ENCODE data around the gene FBXL12.
A peak's percentile ranks its signal among the peaks of the same experiment; 100 is the strongest.
"Not testable (repeated sequence)": the region's sequence is repeated elsewhere in the genome, so short reads cannot be mapped to it uniquely, and the experiment has no call there.

FBXL12 gene

GRCh38 chr19:9791073-9791367 is 27.9 kb downstream of the FBXL12 start:
- DNase-seq = not testable (repeated sequence)

- not testable (repeated sequence) for DNase-seq
Observed at GRCh38 chr19:9789579-9789978, 29.3 kb downstream of the FBXL12 start.

- DNase-seq = no peak
Observed at GRCh38 chr19:9789066-9789465, 29.8 kb downstream of the FBXL12 start.

- DNase-seq = not testable (repeated sequence)
Observed at GRCh38 chr19:9788604-9789003, 30.3 kb downstream of the FBXL12 start.

- no peak for DNase-seq
Observed at GRCh38 chr19:9786819-9787218, 32.1 kb downstream of the FBXL12 start.

- DNase-seq = no peak
Observed at GRCh38 chr19:9786342-9786741, 32.5 kb downstream of the FBXL12 start.

GRCh38 chr19:9785367-9786331 is 33.2 kb downstream of the FBXL12 start:
- peak; percentile 98 for DNase-seq

GRCh38 chr19:9784163-9784496 is 34.7 kb downstream of the FBXL12 start:
- not testable (repeated sequence) for DNase-seq

- DNase-seq = no peak
Observed at GRCh38 chr19:9782338-9782737, 36.5 kb downstream of the FBXL12 start.

- peak; percentile 92 for DNase-seq
Observed at GRCh38 chr19:9768175-9769112, 50.4 kb downstream of the FBXL12 start, which contains the start of gene ZNF846. Gene ZNF846 (minus strand): TSS chr19:9768738. CDS start chr19:9764950, 3,788 bp downstream.

Data from NK-92 treated with Interleukin-12 subunit alpha and Interleukin-12 subunit beta, amount 100 ng/mL, for 24 hours (cell line).